ENCODE results near the gene ZNF438. TPM values are rescaled to one million over a fixed set of nuclear protein-coding genes. Genes with fewer than 3 reads are reported as not detected.
A peak's percentile ranks its signal among the peaks of the same experiment; 100 is the strongest.
"Not testable (repeated sequence)": the region's sequence is repeated elsewhere in the genome, so short reads cannot be mapped to it uniquely, and the experiment has no call there.

Gene ZNF438
- total RNA-seq, 1 experiment from 2014 or later: 7.6 TPM

DNA sequence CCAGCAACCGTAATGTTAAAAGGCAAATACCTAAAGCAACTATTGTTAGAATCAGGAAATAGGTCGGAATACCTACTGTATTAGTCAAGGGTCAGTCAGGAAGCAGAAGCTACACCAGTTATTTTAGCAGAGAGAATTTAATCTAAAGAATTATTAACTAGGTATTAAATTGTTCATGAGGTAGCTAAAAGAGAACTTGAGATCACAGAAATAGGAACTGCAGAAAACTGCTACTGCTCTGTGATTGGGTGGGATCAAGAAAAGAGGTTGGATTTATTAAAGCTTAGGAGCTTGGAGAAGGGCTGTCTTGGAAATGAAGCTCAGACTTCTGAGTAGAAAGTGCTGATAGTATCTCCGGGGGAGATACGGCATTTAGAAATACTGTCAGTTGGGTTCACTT lies 20.0 kb upstream of the ZNF438 start:
- peak; percentile 36 for DNase-seq (ENCODE audit: low read depth)

DNA sequence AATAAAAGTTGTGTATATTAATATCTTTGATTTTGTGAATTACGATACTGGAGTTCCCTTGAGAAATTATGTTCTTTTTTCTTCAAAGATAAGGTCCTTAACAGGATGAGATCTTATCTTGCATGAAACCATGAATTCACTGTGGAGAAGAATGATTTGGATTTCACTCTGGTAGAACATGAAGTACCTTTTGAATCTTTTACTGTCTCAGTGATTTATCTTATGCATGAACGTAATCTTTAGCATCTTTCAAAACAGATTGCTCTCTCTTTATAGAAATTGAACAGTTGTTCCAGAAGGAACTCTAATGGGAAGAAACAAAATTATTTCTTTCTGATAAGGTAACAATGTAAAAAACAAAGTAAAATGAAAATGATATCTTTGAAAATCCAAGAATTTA lies 11.0 kb upstream of the ZNF438 start:
- DNase-seq (ENCODE audit: low read depth): no peak

DNA sequence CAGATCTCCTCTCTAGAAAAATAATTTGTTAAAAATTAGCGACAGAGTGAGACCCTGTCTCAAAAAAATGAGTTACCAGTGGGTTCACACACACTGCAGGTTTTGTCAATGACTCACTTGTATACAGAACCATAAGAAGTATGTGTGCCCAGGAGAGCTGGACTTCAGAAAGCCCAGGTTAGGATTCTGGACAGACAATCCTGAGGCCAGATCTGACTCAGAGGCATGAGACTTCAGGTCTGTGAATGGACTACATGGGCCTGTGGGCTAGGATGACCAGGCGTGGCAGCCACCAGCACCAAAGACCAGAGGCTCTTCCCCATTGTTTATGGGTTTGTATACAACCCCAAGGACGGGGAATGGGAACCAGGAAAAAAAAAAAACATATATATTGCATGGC lies 9.3 kb upstream of the ZNF438 start:
- peak; percentile 50 for DNase-seq (ENCODE audit: low read depth)

DNA sequence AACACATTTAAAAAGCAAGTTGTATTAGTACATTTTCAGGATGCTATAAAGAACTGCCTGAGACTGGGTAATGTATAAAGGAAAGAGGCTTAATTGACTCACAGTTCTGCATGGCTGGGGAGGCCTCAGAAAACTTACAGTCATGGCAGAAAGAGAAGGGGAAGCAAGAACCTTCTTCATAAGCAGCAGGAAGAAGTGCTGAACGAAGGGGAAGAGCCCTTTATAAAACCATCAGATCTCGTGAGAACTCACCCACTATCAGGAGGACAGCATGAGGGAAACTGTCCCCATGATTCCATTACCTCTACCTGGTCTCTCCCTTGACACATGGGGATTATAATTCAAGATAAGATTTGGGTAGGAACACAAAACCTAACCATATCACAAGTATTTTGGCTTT lies 7.3 kb upstream of the ZNF438 start:
- DNase-seq (ENCODE audit: low read depth): not testable (repeated sequence)

DNA sequence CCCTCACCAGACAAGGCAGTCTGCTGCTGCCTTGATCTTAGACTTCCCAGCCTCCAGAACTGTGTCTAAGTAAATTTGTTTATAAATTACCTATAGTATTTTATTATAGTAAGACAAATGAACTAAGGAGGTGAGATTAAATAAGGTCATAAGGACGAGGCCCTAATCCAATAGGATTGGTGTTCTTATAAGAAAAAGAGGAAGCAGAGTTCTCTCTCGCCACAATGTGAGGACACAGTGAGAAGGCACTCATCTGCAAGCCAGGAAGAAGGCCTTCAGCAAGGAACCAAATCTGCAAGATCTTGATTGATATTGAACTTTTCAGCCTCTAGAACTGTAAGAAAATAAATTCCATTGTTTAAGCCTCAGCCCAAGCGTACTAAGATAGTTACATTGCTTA lies 6.1 kb upstream of the ZNF438 start:
- no peak for DNase-seq (ENCODE audit: low read depth)

DNA sequence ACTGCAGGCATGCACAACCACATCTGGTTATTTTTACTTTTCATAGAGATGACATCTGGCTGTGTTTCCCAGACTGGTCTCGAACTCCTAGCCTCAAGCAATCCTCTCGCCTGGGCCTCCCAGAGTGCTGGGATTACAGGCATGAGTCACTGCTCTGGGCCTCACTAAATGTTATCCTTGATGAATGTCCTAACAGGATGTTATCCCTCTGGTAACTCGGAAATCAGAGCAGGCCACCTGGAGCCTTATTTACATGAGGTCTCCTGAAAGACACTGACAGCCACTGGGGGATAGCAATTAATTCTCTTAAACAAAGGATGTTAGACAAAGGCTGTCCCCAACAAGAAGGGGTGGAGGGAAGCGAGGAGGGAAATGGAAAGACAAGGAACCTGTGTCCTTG lies 4.5 kb upstream of the ZNF438 start:
- DNase-seq (ENCODE audit: low read depth): peak; percentile 87

DNA sequence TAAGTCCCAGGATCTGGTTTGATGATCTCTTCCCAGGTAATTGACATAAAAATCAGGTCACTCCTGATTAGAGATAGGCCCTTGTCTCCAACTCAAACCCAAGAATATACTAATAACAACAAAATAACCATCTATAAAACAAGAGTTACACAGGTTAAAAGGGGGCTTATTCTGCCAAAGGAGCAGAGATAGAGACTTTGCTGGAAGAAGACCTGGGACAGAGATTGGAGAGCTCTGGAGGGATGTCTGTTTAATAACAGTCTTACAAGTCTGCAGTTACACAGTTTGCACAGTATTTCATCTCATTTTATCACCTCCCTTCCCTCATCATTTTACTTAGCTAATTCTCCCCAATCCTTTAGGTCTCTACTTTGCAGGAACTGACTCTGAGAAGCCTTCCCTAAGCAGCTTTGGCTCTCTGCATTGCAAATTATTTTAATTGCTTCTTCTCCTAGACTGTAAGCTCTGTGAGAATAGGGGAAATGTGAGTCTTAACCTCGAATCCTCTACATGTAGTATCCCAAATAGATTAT lies 3.7 kb upstream of the ZNF438 start:
- no peak for DNase-seq (ENCODE audit: low read depth)

DNA sequence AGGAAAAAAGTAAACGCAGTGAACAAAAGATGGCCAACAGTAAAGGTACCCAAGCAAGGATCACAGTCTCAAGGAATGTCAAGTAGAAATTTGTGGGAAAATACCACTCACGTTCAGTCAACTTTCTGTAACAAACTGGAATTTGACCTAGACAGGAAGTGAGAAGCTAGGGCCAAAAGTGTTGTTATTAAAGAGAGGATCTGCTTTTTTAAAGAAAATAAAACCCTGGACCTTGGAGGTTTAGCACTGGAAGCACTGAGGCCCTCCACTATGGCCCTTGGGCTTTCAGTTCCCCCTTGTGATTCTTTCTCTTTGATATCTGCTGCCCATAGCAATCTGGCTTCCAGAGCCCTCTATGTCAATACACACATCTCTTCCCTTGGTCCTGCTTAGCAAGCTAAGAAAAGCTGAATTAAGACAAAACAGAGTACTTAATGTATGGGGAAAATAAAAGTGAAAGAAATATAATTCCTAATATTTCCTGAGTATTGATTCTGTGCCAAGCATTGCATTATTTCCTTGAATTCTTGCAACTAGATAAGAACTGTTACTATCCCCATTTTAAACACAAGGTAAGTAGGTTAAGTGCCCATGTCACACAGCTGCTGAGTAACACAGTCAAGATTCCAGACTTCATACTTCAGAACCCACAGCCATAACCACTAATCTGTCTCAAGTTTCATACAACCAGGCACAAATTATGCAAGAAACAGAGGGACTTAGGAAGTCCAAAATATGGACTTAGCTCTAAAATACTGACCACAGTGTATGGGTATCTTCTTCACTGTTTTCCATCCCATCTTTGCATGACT lies 2.6 kb upstream of the ZNF438 start:
- DNase-seq (ENCODE audit: low read depth): peak; percentile 94

DNA sequence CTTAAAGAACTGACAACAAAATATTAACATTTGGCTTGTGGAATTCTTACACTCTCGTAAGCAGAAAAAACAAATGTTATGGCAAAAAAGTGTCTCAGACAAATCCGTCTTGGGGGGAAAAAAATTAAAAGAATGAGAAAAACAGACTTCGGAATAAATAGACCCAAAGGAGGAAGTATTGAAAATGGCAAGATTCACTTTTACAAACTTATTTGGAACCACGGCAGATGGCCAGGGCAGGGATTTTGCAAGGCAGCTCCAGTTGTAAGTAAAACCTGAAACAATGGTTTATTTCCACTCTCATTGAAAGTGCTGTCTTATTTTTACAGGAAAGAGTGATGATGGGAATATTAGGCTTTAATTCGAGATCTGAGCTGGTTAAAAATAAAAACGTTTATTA lies 1.5 kb upstream of the ZNF438 start:
- DNase-seq (ENCODE audit: low read depth): no peak

DNA sequence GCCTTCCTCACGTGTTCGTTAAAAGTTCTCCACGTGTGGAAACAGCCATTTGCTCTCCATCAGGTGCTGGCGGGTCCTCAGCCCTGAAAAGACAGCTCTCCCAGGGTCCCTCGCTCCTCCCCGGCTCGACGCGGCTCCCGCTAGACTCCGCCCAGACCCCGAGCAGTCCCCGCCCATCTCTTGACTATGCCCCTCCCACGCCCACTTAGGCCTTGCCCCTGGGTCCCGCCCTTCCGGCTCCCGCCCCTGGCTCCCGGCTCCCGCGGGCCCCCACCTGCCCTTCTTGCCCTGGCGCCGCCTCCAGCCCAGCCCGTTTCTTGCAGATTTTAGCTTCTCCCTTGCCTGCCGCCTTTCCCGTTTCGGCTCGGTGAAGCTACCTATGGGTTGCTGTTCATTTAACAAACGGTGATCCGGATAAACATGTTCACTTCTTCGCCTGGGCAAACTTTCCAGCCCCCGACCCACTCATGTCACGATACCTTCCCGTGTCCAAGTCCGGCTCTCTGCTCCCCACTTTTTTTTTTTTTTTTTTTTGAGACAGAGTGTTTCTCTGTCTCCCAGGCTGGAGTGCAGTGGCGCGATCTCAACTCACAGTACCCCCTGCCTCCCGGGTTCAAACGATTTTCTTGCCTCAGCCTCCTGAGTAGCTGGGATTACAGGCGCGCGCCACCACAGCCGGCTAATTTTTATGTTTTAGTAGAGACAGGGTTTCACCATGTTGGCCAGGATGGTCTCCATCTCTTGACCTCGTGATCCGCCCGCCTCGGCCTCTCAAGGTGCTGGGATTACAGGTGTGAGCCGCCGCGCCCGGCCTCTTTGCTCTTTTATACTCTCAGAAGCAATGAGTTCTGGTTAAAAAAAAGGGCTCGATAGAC lies 830 bp upstream of the ZNF438 start:
- peak; percentile 94 for DNase-seq (ENCODE audit: low read depth)

DNA sequence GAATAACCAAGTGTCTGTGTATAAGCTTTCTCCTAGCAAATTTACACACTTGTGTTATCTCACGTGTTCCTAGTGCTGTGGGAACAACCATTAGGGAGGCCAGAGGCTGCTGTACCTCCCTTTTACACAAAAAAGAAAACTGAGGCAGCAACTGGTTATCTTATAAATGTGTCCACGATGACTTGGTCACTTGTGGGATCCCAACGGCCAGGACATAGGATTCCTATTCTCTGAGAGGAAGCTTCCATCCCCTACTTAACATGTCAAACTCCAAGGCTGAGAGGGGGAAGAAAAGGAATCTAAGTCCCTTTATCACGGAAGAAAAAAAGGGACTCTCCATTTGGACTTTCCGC lies 484 bp downstream of the ZNF438 start:
- no peak for DNase-seq (ENCODE audit: low read depth)

DNA sequence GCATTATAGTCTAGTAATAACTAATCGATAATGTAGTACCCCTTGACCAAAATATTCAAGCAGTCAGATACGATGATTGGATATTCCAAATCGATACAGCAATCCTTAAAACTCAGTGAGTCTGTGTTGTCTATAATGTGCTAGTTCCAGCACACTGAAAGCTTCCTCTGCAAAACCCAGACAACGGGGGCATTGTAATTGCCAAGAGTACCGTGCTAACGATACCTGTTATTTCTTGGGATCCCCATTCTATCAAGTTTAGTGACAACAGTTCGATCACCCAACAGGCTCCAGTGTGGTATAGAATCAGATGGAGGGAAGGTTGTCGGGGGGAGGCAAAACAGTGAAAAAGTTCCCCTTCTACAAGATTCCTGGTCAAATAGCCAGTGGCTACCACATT lies 865 bp downstream of the ZNF438 start:
- DNase-seq (ENCODE audit: low read depth): no peak

DNA sequence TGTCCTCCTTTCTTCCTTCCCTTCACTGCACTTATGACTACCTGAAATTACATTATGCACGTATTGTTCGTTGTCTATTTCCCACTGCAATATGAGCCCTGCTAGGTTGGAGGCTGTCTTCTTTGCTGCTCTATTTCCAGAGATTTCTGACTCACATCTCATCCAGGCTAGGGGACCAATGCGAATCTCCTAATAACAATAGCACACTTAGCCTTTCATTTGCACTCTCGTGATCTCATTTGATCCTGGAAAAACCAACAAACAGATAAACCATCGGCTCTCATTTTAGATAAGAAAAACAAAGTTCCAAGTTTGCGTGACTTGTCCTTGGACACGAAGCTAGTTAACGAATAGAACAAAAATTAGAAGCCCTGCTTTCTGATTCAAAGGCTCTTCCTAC lies 1.4 kb downstream of the ZNF438 start:
- DNase-seq (ENCODE audit: low read depth): peak; percentile 71

DNA sequence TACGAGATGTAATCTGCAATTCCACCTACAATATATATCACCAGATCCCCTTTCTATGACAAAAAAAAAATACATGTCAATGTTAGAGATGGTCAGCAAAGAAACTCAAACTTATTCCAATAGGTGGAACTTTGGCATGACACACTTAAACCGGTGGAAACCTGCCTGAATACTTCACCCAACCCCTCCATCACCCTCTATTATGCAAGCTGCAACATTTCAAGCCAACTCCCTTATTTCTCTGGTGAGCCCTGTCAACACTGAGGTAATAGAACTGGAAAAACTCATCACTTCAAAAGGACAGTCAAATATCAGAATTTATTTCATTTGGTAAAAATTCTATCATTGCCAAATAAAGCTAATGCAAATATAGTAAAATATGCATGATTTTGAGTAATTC lies 3.6 kb downstream of the ZNF438 start:
- DNase-seq (ENCODE audit: low read depth): no peak

DNA sequence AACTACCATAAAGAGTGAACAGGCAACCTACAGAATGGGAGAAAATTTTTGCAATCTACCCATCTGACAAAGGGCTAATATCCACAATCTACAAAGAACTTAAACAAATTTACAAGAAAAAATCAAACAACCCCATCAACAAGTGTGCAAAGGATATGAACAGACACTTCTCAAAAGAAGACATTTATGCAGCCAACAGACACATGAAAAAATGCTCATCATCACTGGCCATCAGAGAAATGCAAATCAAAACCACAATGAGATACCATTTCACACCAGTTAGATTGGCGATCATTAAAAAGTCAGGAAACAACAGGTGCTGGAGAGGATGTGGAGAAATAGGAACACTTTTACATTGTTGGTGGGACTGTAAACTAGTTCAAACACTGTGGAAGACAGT lies 5.4 kb downstream of the ZNF438 start:
- DNase-seq (ENCODE audit: low read depth): not testable (repeated sequence)

DNA sequence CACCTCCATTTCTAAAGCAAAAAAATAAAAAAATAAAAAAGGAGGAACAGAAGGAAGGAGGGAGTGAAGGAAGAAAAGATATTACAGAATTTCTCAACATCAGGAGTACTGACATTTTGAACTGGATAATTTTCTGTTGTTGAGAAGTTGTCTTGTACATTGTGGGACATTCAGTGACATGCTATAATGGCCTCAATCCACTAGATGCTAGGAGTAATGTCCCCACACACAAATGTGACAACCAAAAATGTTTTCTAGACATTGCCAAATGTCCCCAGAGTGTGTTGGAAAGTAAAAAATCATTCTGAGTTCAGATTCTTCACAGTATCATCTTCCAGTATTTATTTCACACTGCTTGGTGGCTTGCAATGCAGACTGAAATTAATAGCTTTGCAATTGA lies 6.5 kb downstream of the ZNF438 start:
- DNase-seq (ENCODE audit: low read depth): no peak

DNA sequence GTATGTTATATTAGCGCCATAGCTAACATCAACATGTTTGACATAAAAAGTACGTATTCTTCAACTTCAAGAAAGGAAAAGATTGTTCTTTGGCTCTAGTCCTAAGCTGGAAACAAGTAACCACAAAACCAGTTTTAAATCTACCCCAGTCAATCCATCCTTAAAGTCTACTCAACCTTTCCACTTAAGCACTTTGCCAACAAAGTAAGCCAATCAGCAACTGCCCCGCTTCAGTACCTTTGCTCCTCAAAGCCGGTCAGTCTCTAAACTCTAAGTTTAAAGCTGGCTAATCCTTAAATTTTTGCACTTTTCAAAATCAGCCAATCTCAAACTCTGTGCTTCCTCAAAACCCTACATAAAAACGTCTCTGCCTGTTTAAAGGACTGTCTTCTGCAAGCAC lies 8.1 kb downstream of the ZNF438 start:
- DNase-seq (ENCODE audit: low read depth): no peak

DNA sequence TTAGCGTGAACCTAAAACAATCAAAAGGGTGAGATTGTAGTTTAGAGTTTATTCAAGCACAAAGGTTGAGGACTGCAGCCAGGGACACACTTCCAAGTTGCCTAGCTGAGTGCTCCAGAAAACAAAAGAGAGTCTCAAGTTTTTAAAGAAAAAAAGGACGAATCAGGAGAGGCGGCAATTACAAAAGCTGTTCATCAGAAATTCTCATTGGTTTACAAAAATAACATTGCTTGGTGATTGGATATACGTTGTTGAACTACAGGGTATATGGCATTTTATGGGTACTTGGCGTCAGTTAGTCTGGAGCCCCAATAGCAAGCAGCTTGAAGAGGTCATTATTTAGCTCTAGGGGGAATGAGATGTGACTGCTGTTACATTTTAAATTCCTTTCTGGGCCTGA lies 11.5 kb downstream of the ZNF438 start:
- DNase-seq (ENCODE audit: low read depth): peak; percentile 40

DNA sequence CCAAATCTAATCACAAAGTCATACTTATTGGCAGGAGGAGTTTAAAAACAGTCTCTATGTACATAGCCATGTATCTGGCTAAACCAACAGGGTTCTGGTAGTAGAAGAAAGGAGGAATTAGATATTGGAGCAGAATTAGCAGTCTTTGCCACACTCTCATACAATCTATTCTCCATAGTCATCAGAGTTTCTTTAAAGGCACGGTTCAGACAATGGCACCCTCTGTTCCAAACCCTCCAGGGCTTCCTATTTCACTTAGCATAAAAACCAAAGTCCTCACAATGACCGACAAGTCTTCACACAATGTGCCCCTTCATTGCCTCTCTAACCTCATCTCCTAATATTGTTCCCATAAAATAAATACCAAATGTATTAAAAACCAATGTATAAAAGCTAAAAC lies 12.7 kb downstream of the ZNF438 start:
- DNase-seq (ENCODE audit: low read depth): peak; percentile 62

DNA sequence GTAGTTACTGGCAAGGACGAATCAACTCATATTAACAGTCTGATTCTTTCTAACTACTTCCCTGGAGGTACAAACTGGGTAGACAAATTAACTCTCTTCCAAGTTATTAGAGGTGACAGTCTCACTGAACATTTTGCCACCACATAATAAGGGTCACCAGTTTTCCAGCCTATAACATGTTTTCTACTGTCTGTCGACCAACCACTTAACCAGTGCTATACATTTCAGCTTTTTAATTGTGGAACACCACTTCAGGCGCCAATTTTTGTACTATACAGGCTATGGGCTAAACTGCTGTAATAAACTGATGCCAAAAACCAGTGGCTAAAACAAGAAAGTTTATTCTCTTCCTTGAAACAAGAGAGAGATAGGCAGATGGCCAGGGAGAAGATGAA lies 13.3 kb downstream of the ZNF438 start:
- no peak for DNase-seq (ENCODE audit: low read depth)

DNA sequence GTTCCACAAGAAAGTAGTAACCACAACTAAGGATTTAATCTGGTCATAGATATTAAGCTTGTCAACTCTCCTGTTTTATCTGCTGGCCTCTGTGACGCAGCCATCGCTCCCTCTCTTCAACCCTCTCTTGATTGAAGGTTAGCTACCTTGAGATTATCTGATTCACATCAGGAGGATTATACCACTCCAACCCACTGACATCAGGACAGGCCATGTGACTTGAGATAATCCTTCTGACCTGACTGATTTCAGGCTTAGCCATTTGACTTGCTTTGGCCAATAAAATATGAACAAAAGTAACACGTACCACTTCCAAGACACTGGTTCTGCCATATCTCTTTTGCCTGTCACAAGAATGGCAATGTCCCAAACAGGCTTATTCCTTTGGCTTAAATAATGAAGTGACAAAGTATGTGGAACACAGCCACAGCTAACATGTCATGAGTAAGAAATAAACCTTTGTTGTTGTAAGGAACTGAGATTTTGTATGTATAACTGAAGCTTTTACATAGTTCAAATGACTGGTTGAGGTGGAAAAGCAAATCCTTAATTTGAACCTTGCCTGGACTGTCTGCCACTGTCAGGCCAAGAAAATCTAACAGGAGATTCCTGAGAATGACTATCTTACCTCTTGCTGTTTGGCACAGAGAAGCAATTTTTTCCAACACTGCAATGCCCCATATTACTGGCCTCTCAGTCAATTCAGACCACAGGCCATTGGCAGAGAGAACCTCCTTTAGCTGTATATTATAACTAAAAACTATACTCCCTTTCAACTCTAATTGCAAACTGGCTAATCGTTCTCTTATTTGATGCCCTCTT lies 13.9 kb downstream of the ZNF438 start:
- DNase-seq (ENCODE audit: low read depth): no peak
